HG02763 (cell line): ENCODE results near the gene ITPKC.

ENCODE experiments used
- ATAC-seq: cut with Tn5 transposase; IDR thresholded peaks from one replicate; pipeline ENCODE4 v1.9.1; 2021; ENCODE audit warnings: mild to moderate bottlenecking, moderate library complexity; ENCODE audit not compliant: unreplicated experiment

The ITPKC gene

DNA sequence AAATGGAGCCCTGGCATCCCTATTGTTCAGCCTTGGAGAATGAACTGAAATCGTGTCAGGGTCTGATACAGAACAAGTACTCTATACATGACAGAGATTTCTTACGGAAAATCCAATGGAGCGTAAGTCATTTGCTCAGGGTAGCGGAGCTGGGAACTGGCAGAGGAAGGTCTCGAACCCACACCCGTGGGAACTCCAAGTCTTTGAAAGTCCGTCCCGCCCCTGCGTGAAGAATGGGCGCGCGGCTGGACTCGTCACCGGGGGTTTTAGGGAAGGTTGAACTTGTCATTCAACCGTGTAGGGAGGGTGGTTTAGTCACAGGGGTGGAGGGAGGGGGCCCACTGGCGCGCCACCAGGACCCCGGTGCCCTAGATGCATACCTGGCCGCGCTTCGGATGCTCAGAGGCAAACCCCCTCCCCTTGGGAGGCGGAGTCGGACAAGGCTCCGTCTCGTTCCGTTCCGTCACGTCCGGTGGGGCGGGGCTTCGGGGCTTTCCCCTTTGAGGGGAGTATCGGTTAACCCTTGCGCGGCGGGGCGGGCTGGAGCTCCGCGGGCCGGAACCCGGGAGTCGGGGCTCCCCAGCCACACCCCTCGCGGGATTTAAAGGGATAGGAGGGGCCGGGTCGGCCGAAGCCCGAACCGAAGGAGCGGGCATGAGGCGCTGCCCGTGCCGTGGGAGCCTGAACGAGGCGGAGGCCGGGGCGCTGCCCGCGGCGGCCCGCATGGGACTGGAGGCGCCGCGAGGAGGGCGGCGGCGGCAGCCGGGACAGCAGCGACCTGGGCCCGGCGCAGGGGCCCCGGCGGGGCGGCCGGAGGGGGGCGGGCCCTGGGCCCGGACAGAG, at the start of gene ITPKC, which contains the start of gene COQ8B:
ITPKC (plus strand) TSS at position 631 of the 843 bp plus-strand sequence; CDS start at position 655, 24 bp downstream.
COQ8B (minus strand) TSS at position 405 of the 843 bp plus-strand sequence. CDS start 2,254 bp downstream, outside the sequence.
- peak; percentile 68 for ATAC-seq

- no peak for ATAC-seq
These were observed 49.3 kb upstream of the ITPKC start for GRCh38 chr19:40667602-40668001.

DNA sequence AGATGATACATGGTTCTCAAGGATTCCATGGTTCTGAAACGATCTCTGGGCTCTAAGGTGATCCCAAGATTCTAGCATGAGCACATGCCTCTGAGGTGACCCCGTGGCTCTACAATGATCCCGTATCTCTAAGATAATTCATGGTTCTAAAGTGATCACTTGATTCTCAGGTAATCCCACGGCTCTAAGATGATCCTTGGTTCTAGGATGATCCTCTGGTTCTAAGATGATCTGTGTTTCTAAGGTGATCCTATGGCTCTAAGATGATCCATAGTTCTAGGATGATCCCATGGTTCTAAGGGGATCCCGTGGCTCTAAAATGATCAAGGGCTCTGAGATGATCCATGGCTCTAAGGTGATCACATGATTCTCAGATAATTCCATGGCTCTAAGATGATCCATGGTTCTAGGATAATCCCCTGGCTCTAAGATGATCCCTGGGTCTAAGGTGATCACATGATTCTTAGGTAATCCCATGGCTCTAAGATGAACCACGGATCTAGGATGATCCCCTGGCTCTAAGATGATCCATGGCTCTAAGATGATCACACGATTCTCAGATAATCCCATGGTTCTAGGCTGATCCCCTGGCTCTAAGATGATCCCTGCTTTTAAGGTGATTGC, 47.8 kb upstream of the ITPKC start:
- no peak for ATAC-seq

GRCh38 chr19:40671404-40671803, 45.5 kb upstream of the ITPKC start:
- no peak for ATAC-seq

- no peak for ATAC-seq
These were observed 44.9 kb upstream of the ITPKC start for GRCh38 chr19:40672038-40672437.

- no peak for ATAC-seq
These were observed 44.2 kb upstream of the ITPKC start for GRCh38 chr19:40672573-40673299.

DNA sequence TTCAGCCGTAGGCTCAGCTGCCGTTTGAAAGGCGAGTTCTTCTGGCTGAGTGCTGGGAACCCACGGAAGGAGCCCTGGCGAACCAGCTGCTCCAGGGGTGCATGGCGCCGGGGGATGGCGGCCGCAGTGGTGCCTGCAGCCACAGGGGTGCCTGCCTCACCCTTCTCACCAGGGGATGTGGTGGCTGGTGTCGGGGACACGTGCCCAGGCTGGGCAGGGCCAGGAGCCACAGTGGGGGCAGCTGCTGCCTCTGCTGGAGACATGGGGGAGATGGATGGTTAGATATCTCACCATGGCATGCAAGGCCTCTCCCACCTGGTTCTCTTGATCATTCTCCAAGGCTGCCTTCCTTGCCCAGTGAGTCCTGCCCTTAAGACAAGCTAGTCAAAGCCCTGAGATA, 43.5 kb upstream of the ITPKC start:
- ATAC-seq = no peak

DNA sequence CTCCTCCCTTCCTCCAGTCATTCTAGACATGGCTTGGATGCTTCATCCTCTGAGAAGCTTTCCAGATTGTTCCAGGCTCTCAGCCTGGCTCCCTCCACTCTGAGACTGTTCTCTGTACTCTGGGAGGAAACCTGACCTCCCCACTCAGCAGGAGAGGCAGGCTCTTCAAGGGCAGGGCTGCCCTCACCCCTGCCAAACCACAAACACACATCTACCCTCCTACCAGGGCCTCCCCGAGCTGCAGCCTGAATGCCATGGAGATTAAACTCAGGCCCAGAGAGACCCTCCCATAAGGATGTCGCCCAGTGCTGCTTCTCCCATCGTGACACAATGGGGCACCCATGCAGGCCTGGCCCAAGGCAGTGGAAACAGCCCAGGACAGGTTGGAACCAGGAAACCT, 42.6 kb upstream of the ITPKC start:
- no peak for ATAC-seq

DNA sequence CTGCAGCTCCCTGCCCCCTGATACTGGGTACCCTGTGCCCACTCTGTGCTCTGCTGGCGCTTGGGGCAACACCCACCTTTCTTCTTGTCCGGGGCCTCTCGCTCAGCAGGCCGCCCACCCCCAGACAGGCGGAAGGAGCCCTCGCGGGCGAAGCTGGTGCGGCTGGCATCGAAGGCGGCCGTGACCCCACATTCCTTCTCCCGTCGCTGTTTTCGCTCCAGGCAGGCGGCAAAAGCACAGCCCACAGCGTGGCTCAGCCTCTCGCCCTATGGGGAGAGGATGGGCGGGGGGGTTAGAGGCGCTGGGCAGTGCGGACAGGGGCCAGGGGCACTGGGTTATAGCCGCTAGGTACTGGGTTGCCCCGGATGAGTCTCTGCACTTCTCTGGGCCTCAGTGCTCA, 39.8 kb upstream of the ITPKC start:
- no peak for ATAC-seq

DNA sequence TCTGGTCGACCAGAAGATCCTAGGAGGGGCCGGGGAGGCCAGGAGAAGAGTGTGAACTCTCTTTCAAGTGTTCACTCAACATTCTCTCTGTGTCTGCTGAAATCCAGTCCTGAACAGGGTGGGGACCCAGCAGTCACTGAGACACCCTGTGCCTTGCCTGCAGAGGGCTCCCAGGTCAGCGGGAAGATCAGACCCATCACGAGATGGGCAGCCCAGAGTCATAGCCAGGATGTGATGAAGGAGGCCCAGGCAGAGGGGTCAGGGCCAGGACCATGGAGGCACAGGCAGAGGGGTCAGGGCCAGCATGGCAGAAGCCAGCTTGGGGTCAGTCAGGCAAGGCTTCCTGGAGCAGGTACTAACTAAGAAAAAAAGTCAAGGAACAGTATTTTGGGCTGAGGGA, 35.9 kb upstream of the ITPKC start:
- no peak for ATAC-seq

DNA sequence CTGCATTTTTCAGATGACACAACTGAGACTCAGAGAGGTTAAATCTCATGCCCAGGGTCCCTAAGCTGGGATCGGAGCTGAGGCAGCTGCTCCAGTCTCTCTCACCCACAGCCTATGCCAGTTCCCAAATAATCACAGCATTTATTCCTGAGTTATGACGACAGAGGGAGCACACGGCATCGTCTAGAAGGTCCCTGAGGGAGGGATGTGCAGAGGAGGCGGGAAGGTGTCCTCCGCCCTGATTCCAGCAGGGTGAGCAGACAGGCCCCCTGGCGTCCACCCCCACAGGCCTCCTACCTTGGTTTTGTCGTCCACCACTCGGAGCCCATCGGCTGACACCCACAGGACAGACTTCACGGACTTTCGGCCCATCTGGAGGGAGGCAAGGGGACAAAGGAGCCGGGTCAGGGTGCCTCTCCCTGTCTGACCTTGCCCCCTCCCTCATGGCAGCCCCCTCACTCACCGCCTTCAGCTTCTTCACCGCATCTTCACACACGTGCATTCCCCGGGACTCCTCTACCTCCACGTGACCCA, 34.4 kb upstream of the ITPKC start:
- ATAC-seq = no peak

GRCh38 chr19:40683437-40683836, 33.5 kb upstream of the ITPKC start:
- ATAC-seq = no peak

GRCh38 chr19:40684280-40684679, 32.6 kb upstream of the ITPKC start:
- no peak for ATAC-seq

GRCh38 chr19:40685016-40685526, 31.8 kb upstream of the ITPKC start:
- ATAC-seq = no peak

DNA sequence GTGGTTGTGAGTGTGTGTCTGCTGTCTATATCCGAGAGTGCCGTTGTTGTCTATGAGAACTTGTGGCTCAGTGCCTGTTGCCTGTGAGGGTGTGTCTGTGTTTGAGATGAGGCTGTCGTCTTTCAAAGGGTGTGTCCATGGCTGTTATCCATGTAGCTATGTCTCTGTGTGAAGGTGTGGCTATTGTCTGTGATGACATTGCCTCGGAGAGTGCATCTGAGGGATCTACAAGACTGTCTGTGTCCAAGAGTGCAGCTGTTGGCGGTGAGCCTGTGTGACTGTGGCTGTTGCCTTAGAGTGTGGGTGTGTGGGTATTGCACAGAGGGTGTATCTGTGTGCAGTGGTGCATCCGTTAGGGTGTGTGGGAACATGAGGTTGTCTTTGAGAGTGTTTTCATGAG, 31.3 kb upstream of the ITPKC start:
- no peak for ATAC-seq

DNA sequence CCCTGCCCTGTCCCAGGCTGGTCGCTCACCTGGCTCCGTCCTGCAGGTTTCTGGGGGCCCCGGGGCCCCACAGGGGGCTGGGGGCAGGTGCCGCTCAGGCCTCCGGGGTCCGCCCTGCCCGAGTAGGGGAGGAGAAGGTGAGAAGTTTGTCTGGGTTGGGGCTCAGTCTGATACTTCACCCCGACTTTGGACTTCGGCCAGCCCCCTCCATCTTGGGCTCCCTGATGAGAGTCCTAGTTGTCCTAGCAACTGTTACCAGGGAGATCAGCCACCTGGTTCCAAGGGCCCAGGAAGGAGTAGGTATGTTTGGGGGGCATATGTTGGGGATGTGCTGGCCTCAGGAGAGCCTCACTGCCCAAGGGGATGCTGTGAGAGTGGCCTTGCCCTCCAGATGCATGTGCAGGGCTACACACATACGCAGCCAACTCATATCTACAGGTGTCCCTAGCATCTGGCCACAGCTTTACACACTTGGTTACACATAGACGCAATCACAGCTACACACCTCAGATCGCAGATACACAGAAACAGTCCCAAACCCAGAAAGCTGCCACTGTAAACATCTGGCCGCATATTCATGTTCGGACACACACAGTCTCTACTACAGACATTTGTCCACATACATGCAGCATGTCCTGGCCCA, 29.9 kb upstream of the ITPKC start:
- no peak for ATAC-seq

- ATAC-seq = no peak
These were observed 29.3 kb upstream of the ITPKC start for GRCh38 chr19:40687525-40688016.

DNA sequence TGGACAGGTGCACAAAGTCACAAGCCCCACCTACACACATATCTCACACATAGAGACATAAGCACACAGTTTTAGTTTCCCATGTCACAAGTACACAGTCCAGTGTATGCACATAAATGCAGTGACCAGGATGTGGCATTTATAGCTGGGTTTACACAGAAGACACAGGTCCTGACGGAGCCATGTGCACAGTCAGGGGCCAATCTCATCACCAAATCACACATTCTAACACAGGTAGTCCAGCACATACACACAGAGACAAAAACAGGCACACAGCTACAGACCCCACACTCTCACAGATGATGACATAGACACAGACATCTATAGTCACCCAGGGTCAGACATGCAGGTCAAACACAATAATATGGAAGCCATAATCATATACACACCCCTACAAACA, 28.6 kb upstream of the ITPKC start:
- no peak for ATAC-seq

GRCh38 chr19:40688987-40689338, 27.9 kb upstream of the ITPKC start:
- ATAC-seq = no peak

DNA sequence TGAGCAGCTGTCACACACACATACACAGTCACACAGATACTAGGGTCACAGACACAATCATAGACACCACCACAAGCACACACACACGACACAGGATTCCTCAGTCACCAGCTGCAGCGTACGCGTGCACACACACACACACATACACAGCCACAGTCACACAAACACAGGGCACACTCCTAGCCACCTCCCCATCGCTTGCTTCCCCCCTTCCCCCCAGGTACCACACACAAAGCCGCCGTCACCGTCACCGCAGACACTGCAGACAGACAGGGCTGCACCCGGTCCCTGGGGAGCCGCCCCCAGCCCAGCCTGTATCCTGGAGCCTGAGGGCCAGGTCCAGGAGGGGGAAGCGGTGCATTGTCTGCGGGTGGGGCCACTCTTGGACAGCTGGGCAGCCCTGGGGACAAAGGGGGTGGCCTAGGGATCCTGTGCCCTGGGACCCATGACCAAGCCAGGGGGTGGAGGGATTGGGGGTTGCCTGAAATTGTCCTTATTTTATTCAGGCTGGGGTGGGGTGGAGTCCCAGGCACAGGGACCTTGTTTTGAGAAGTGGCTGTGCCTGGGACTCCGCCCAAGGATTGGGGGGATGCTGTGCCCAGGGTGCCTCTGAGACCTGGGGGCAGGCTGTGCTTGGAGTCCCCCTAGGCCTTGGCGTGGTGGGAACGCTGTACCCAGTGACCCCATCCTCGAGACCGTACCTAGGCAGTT, 27.4 kb upstream of the ITPKC start:
- no peak for ATAC-seq
